SK-N-SH (cell line): ENCODE measurements around the gene GLCCI1. TPM values are rescaled to one million over a fixed set of nuclear protein-coding genes. Genes with fewer than 3 reads are reported as not detected.

Source experiments
- CTCF ChIA-PET: fragments of 300-600, 350-600 bp; formaldehyde crosslinking; extraction: SDS; loops from one replicate; lab custom pipeline; 2021; lab: Yijun Ruan, JAX
- POLR2A ChIA-PET: fragments of 350-600 bp; sonication (Branson Sonifier 250); formaldehyde crosslinking; extraction: SDS; loops from one replicate; lab custom pipeline; 2020; ENCODE audit warnings: antibody characterized with exemption, inconsistent platforms; lab: Yijun Ruan, JAX
- DNase-seq: peaks from one replicate; pipeline ENCODE4 v3.0.0; 2012
- H2AFZ ChIP-seq: fragments of 200-600 bp; sonication (generic); 2 replicates; pipeline ENCODE4 v1.8.1; 2016; ENCODE audit warnings: antibody characterized with exemption, mild to moderate bottlenecking, low read depth
- H3F3A ChIP-seq: fragments of 200-600 bp; sonication (generic); replicated peaks from 2 replicates; pipeline ENCODE3; 2016; ENCODE audit warnings: antibody characterized with exemption, mild to moderate bottlenecking; ENCODE audit not compliant: insufficient read depth
- H3K27ac ChIP-seq, 2 experiments: fragments of 200-500 bp in 1 of 2; fragments of 200-600 bp in 1 of 2; sonication (Bioruptor generic) in 1 of 2; sonication (generic), shearing (Covaris generic) in 1 of 2; 2 replicates each; pipeline versions ENCODE4 v1.5.1 to v1.6.1; 2014 to 2016; ENCODE audit warnings: low read depth in 2 of 2, inconsistent platforms in 1 of 2, low read length in 1 of 2, mild to moderate bottlenecking in 1 of 2, mixed read lengths in 1 of 2
- H3K27me3 ChIP-seq: fragments of 200-600 bp; sonication (generic), shearing (Covaris generic); 2 replicates; pipeline ENCODE4 v1.6.1; 2016; ENCODE audit warnings: mixed run types; ENCODE audit not compliant: insufficient read depth
- H3K36me3 ChIP-seq, 2 experiments: fragments of 200-500 bp in 1 of 2; fragments of 200-600 bp in 1 of 2; sonication (Bioruptor generic) in 1 of 2; sonication (generic) in 1 of 2; replicated peaks in 1 of 2; 2 replicates each; pipeline versions ENCODE3 to v1.5.1; 2014 to 2016; ENCODE audit warnings: low read length in 1 of 2, mild to moderate bottlenecking in 1 of 2; ENCODE audit not compliant: insufficient read depth in 2 of 2, control insufficient read depth in 1 of 2
- H3K4me1 ChIP-seq, 2 experiments: fragments of 200-500 bp in 1 of 2; fragments of 200-600 bp in 1 of 2; sonication (Bioruptor generic) in 1 of 2; sonication (generic), shearing (Covaris generic) in 1 of 2; 2 replicates each; pipeline versions ENCODE4 v1.5.1 to v1.6.1; 2014 to 2016; ENCODE audit warnings: low read depth in 1 of 2, low read length in 1 of 2, mixed run types in 1 of 2; ENCODE audit not compliant: insufficient read depth in 2 of 2, control insufficient read depth in 1 of 2
- H3K4me2 ChIP-seq: fragments of 200-600 bp; sonication (generic), shearing (Covaris generic); 2 replicates; pipeline ENCODE4 v1.6.1; 2017; ENCODE audit warnings: mixed run types
- H3K4me3 ChIP-seq, 2 experiments: fragments of 200-500 bp in 1 of 2; fragments of 200-600 bp in 1 of 2; sonication (Bioruptor generic) in 1 of 2; sonication (generic), shearing (Covaris generic) in 1 of 2; 2 replicates each; pipeline versions ENCODE4 v1.5.1 to v1.8.1; 2014 to 2016; ENCODE audit warnings: low read depth in 2 of 2, inconsistent platforms in 1 of 2, low read length in 1 of 2, mild to moderate bottlenecking in 1 of 2, mixed read lengths in 1 of 2, moderate library complexity in 1 of 2
- H3K79me2 ChIP-seq: fragments of 200-600 bp; sonication (generic); 2 replicates; pipeline ENCODE4 v1.8.1; 2017; ENCODE audit warnings: mild to moderate bottlenecking; ENCODE audit not compliant: insufficient read depth
- H3K9ac ChIP-seq: fragments of 200-600 bp; sonication (generic); 2 replicates; pipeline ENCODE4 v1.6.1; 2017; ENCODE audit warnings: mixed run types
- H3K9me2 ChIP-seq: fragments of 200-600 bp; sonication (generic); 2 replicates; pipeline ENCODE4 v1.6.1; 2017; ENCODE audit warnings: mixed run types
- H3K9me3 ChIP-seq: fragments of 200-600 bp; sonication (generic); 2 replicates; pipeline ENCODE4 v1.6.1; 2017; ENCODE audit warnings: mixed run types, mild to moderate bottlenecking, moderate library complexity
- H4K20me1 ChIP-seq: fragments of 200-600 bp; sonication (generic); 2 replicates; pipeline ENCODE4 v1.6.1; 2017; ENCODE audit warnings: mild to moderate bottlenecking, mixed run types; ENCODE audit not compliant: insufficient read depth
- ELF1 ChIP-seq: IDR thresholded peaks from 2 replicates; pipeline ENCODE4 v1.4.0; 2012
- FOXJ3 ChIP-seq: sonication (generic); formaldehyde crosslinking; IDR thresholded peaks from 2 replicates; pipeline ENCODE4 v1.5.1; 2020; ENCODE audit warnings: mild to moderate bottlenecking, missing genetic modification reagents
- GABPA ChIP-seq: IDR thresholded peaks from 2 replicates; pipeline ENCODE4 v1.4.0; 2012; ENCODE audit warnings: low read depth, mild to moderate bottlenecking
- GATA2 ChIP-seq: sonication (generic); formaldehyde crosslinking; IDR thresholded peaks from 2 replicates; pipeline ENCODE4 v1.5.0; 2020; ENCODE audit warnings: mild to moderate bottlenecking, missing genetic modification reagents
- MEF2A ChIP-seq: IDR thresholded peaks from 2 replicates; pipeline ENCODE4 v1.4.0; 2012; ENCODE audit warnings: low read depth, borderline replicate concordance
- NRF1 ChIP-seq: IDR thresholded peaks from 2 replicates; pipeline ENCODE4 v1.6.1; 2012; ENCODE audit warnings: low read depth, mild to moderate bottlenecking, low read length
- POLR2AphosphoS5 ChIP-seq: IDR thresholded peaks from 2 replicates; pipeline ENCODE4 v1.6.1; 2012; ENCODE audit warnings: low read depth, low read length
- RCOR1 ChIP-seq: fragments of 150-350 bp; IDR thresholded peaks from 2 replicates; pipeline ENCODE4 v1.6.1; 2017; ENCODE audit warnings: antibody characterized with exemption, low read length
- SIN3A ChIP-seq: IDR thresholded peaks from 2 replicates; pipeline ENCODE4 v1.6.1; 2012; ENCODE audit warnings: low read depth, mild to moderate bottlenecking, low read length, moderate library complexity, borderline replicate concordance
- TCF12 ChIP-seq: IDR thresholded peaks from 2 replicates; pipeline ENCODE4 v1.4.0; 2012
- WGBS: methylation state at CpG from one replicate; pipeline ENCODE4 v1.1.6; 2017; ENCODE audit warnings: low lambda C conversion rate; 5-methylcytosine and 5-hydroxymethylcytosine counted together
- polyA plus RNA-seq, 3 experiments: library from polyadenylated mRNA; depleted of rRNA; stranded (reverse); fragments of >200 nt; gene quantifications; 2 replicates each; pipeline ENCODE4 v1.2.3, GENCODE V29; 2012
- TF ChIP-seq, protein P1 (sequence below): IDR thresholded peaks from 2 replicates; pipeline ENCODE4 v1.4.0; 2012; ENCODE audit warnings: low read depth, borderline replicate concordance
- TF ChIP-seq, protein P2 (sequence below): IDR thresholded peaks from 2 replicates; pipeline ENCODE4 v1.4.0; 2012; ENCODE audit warnings: low read depth
- TF ChIP-seq, protein P3 (sequence below): fragments of 150-350 bp; IDR thresholded peaks from 2 replicates; pipeline ENCODE4 v1.6.1; 2016; ENCODE audit warnings: mild to moderate bottlenecking, low read depth, low read length
- TF ChIP-seq, protein P4 (sequence below): IDR thresholded peaks from 2 replicates; pipeline ENCODE4 v1.4.0; 2012; ENCODE audit warnings: low read depth, borderline replicate concordance
- TF ChIP-seq, protein P5 (sequence below): fragments of 150-350 bp; IDR thresholded peaks from 2 replicates; pipeline ENCODE4 v1.6.1; 2017; ENCODE audit warnings: antibody characterized with exemption, low read length, low read depth, borderline replicate concordance

Gene GLCCI1
- polyA plus RNA-seq, 1 of the 3 experiments (the other 2 are of a cell fraction): 5.5 TPM

DNA sequence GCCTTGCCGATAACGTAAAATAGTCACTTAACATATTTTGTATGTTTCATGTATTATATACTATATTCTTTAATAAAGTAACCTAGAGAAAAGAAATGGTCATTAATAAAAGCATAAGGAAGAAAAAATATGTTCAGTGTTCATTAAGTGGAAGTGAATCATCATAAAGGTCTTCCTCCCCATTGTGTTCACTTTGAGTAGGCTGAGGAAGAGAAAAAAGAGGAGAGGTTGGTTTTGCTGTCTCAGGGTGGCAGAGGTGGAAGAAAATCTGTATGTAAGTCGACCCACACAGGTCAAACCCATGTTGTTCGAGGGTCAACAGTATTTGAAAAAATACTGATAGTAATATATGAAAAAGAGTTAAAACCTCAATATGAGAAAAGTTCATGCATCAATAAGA lies 90.3 kb downstream of the GLCCI1 start:
- Histone ChIP-seq H4K20me1 (no peaks in the 10 kb centered on the region), H3K9me2 (peaks cover 4% of the 10 kb centered on the region; the same call in 1 of the 2 replicates), H3K36me3 (peaks cover 33 to 43% of the 10 kb centered on the region in 2 experiments), H3K27me3 (no peaks in the 10 kb centered on the region), H2AFZ (no peak overlapping the region), H3F3A (peaks cover 6% of the 10 kb centered on the region), H3K4me1 (peaks cover 0 to 3% of the 10 kb centered on the region in 2 experiments; a peak in 2 of 4 replicates), H3K4me3 (no peak overlapping the region), H3K27ac (peak overlapping the region in 1 of 2 experiments; percentile 70; a peak in 2 of 4 replicates), H3K9ac (no peak overlapping the region), H3K4me2 (no peak overlapping the region), H3K79me2 (no peaks in the 10 kb centered on the region), H3K9me3 (no peaks in the 10 kb centered on the region)
- ChIA-PET CTCF (no interaction called here), POLR2A (no interaction called here)
- DNase-seq: no peak
- 91% methylated on average over 4 of the region's 4 CpGs for WGBS
- no peak for TF ChIP-seq MEF2A
- no peak for TF ChIP-seq GABPA
- TF ChIP-seq, protein P1, sequence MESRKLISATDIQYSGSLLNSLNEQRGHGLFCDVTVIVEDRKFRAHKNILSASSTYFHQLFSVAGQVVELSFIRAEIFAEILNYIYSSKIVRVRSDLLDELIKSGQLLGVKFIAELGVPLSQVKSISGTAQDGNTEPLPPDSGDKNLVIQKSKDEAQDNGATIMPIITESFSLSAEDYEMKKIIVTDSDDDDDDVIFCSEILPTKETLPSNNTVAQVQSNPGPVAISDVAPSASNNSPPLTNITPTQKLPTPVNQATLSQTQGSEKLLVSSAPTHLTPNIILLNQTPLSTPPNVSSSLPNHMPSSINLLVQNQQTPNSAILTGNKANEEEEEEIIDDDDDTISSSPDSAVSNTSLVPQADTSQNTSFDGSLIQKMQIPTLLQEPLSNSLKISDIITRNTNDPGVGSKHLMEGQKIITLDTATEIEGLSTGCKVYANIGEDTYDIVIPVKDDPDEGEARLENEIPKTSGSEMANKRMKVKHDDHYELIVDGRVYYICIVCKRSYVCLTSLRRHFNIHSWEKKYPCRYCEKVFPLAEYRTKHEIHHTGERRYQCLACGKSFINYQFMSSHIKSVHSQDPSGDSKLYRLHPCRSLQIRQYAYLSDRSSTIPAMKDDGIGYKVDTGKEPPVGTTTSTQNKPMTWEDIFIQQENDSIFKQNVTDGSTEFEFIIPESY: no peak
- TF ChIP-seq FOXJ3 (CRISPR knock-in tag): no peak
- TF ChIP-seq, protein P2, sequence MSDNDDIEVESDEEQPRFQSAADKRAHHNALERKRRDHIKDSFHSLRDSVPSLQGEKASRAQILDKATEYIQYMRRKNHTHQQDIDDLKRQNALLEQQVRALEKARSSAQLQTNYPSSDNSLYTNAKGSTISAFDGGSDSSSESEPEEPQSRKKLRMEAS: no peak
- TF ChIP-seq, protein P3, sequence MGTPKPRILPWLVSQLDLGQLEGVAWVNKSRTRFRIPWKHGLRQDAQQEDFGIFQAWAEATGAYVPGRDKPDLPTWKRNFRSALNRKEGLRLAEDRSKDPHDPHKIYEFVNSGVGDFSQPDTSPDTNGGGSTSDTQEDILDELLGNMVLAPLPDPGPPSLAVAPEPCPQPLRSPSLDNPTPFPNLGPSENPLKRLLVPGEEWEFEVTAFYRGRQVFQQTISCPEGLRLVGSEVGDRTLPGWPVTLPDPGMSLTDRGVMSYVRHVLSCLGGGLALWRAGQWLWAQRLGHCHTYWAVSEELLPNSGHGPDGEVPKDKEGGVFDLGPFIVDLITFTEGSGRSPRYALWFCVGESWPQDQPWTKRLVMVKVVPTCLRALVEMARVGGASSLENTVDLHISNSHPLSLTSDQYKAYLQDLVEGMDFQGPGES: no peak
- TF ChIP-seq, protein P4, sequence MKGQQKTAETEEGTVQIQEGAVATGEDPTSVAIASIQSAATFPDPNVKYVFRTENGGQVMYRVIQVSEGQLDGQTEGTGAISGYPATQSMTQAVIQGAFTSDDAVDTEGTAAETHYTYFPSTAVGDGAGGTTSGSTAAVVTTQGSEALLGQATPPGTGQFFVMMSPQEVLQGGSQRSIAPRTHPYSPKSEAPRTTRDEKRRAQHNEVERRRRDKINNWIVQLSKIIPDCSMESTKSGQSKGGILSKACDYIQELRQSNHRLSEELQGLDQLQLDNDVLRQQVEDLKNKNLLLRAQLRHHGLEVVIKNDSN: no peak
- no peak for TF ChIP-seq TCF12
- TF ChIP-seq SIN3A: no peak

DNA sequence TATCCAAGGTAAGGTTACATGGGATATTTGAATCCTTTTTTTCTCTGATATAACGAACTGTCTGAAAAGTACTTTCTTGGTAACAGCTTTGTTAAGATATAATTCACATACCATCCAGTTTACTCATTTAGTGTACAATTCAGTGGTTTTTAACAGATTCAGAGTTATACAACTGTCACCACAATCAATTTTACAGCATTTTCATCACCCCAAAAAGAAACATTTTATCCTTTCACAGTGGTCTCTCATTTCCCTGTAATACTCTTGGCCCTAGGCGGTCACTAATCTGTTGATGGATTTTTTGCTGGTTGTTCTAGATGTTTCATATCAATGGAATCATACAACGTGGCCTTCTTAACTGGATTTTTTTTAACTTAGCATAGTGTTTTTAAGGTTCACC lies 91.6 kb downstream of the GLCCI1 start:
- H3K9ac ChIP-seq: no peak overlapping the region
- H3K4me3 ChIP-seq: no peak overlapping the region
- peaks cover 32% of the 10 kb centered on the region in 2 experiments for H3K36me3 ChIP-seq
- H3K9me2 ChIP-seq: no peaks in the 10 kb centered on the region; the same call in 1 of the 2 replicates
- peaks cover 20% of the 10 kb centered on the region for H3F3A ChIP-seq
- CTCF ChIA-PET: no interaction called here
- DNase-seq: no peak
- no peaks in the 10 kb centered on the region for H4K20me1 ChIP-seq
- TF ChIP-seq, protein P1: no peak
- TF ChIP-seq, protein P5, sequence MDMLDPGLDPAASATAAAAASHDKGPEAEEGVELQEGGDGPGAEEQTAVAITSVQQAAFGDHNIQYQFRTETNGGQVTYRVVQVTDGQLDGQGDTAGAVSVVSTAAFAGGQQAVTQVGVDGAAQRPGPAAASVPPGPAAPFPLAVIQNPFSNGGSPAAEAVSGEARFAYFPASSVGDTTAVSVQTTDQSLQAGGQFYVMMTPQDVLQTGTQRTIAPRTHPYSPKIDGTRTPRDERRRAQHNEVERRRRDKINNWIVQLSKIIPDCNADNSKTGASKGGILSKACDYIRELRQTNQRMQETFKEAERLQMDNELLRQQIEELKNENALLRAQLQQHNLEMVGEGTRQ: no peak
- TF ChIP-seq SIN3A (no peak), ELF1 (no peak), GATA2 (CRISPR knock-in tag) (no peak), MEF2A (no peak), NRF1 (no peak), POLR2AphosphoS5 (no peak), RCOR1 (no peak)
- TF ChIP-seq, protein P3: no peak
- 82% methylated on average over 3 of the region's 3 CpGs for WGBS
- POLR2A ChIA-PET: no interaction called here
- H3K27me3 ChIP-seq: no peaks in the 10 kb centered on the region
- no peaks in the 10 kb centered on the region for H3K79me2 ChIP-seq
- H2AFZ ChIP-seq: no peak overlapping the region
- peaks cover 0 to 3% of the 10 kb centered on the region in 2 experiments; a peak in 3 of 4 replicates for H3K4me1 ChIP-seq
- no peak overlapping the region for H3K4me2 ChIP-seq
- no peaks in the 10 kb centered on the region for H3K9me3 ChIP-seq
- peak overlapping the region in 1 of 2 experiments; percentile 5; a peak in 1 of 4 replicates for H3K27ac ChIP-seq
